Measurements from ENCODE around the gene EXD3.

EXD3 gene

GRCh38 chr9:137301081-137301947 lies 121.6 kb downstream of the EXD3 start:
- no peak for DNase-seq

GRCh38 chr9:137300567-137301080 lies 122.3 kb downstream of the EXD3 start:
- DNase-seq: no peak

GRCh38 chr9:137299938-137300337 lies 123.0 kb downstream of the EXD3 start:
- DNase-seq: no peak

- no peak for DNase-seq
Observed at GRCh38 chr9:137299203-137299565, 123.8 kb downstream of the EXD3 start.

- DNase-seq: no peak
Observed at GRCh38 chr9:137298401-137299202, 124.4 kb downstream of the EXD3 start.

- DNase-seq: no peak
Observed at GRCh38 chr9:137297966-137298365, 125.0 kb downstream of the EXD3 start.

GRCh38 chr9:137296670-137297664 lies 126.0 kb downstream of the EXD3 start:
- no peak for DNase-seq

- no peak for DNase-seq
Observed at GRCh38 chr9:137295849-137296669, 126.9 kb downstream of the EXD3 start.

- no peak for DNase-seq
Observed at GRCh38 chr9:137295238-137295811, 127.6 kb downstream of the EXD3 start.

- no peak for DNase-seq
Observed at GRCh38 chr9:137294681-137295237, 128.2 kb downstream of the EXD3 start.

- no peak for DNase-seq
Observed at GRCh38 chr9:137294091-137294680, 128.8 kb downstream of the EXD3 start.

- no peak for DNase-seq
Observed at GRCh38 chr9:137293482-137294090, 129.4 kb downstream of the EXD3 start.

- no peak for DNase-seq
Observed at GRCh38 chr9:137293094-137293481, 129.9 kb downstream of the EXD3 start.

GRCh38 chr9:137286975-137287383 lies 136.0 kb downstream of the EXD3 start:
- DNase-seq: no peak

GRCh38 chr9:137281345-137282116 lies 141.4 kb downstream of the EXD3 start:
- no peak for DNase-seq

GRCh38 chr9:137280474-137281344 lies 142.3 kb downstream of the EXD3 start:
- no peak for DNase-seq

- no peak for DNase-seq
Observed at GRCh38 chr9:137279741-137280473, 143.1 kb downstream of the EXD3 start.

All from NCI-H446 treated with DMSO at 0.1 percent for 48 hours (cell line).